Stimulated activated CD8-positive, alpha-beta memory T cell treated with anti-CD3 and anti-CD28 coated beads, Interleukin-7, amount 100 ng/mL, for 1 hour (primary cell): Measurements from ENCODE around the gene MED17.

Experiments used
- DNase-seq, 2 donors: peaks; one replicate each; pipeline ENCODE4 v3.0.0-alpha.2; 2020; ENCODE audit warnings: low read depth in 2 of 2

MED17 gene

GRCh38 chr11:93817426-93818348 is 33.6 kb downstream of the MED17 start:
- no peak for DNase-seq

DNA sequence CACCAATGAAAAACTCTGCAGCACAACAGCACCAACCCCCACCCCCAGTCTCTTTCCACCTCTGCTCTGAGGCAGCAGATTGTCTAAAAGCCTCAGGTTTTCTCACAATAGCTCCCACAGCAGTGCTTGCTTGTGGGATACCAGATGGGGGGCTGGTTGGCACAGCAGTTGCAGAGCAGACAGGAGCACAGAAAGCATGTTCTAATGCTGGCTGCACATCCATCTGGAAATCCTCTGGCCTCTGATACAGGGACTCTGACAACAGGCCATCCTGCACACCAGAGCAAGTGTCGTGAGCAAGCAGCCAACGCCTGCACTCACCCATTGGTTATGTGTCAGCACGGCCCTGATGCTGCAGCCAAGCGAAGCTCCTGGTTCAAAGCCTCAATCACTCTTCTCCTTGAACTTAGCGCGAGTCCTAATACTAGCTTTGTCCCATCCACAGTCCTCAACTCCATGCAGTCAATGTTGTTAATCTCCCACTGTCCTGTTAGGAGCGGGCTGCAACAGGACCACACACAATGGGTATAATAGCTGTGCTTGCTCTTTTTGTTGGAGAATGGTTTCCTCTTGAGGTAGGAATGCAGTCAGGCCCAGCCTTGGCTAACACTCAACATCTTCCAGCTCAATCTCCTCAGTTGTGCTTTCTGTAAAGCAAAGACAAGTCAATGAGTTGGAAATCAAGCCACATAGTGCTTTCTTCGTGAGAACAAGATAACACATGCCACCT is 36.0 kb downstream of the MED17 start:
- DNase-seq: no peak

DNA sequence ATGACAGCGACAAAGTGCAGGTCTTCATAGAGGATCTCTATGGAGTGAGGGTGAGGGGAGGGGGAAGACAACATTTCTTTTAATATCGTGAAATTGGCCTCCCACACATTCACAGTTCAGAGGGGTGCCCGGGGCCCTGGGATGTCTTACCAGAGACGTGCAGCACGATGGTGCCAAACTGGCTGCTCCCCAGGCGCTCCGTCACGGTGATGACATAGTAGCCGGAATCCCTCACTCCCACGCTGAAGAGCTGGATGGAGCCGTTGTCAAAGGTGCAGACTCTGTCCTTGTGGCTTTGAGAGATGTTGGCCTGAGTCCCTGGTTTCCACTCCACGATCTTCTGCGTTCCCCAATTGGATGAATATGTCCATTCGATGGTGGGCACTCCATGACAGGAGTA is 36.8 kb downstream of the MED17 start:
- DNase-seq: no peak

GRCh38 chr11:93821617-93822016 is 37.5 kb downstream of the MED17 start:
- DNase-seq: no peak

DNA sequence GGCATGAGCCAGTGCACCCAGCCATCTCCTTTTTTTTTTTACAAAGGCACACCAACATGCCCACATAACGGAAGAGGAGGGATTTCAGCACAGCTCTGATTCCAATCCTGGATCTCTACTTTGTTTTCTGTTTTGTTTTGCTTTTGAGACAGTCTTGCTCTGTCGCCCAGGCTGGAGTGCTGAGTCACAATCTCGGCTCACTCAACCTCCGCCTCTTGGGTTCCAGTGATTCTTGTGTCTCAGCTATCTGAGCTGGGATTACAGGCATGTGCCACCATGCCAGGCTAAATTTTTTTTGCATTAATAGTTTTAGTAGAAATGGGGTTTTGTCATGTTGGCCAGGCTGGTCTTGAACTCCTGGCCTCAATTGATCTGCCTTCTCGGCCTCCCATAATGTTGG is 38.3 kb downstream of the MED17 start:
- DNase-seq: no peak

DNA sequence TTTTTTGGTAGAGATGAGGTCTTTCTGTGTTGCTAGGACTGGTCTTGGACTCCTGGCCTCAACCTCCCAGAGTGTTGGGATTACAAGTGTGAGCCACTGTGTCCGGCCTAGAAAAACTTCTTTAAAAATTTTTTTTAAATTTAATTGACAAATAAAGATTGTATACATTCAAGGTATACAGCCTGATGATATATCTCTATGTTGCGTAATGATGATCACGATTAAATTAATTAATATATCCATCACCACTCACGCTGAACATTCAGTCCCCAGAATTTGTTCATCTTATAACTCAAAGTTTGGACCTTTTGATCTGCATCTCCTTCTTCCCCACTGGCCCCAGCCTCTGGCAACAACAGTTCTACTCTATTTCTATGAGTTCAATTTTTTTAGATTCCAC is 39.1 kb downstream of the MED17 start:
- DNase-seq: no peak

GRCh38 chr11:93827363-93827762 is 43.3 kb downstream of the MED17 start:
- no peak for DNase-seq

GRCh38 chr11:93829598-93829997 is 45.5 kb downstream of the MED17 start:
- DNase-seq: no peak

- no peak for DNase-seq
Observed at GRCh38 chr11:93831343-93832127, 47.5 kb downstream of the MED17 start.

DNA sequence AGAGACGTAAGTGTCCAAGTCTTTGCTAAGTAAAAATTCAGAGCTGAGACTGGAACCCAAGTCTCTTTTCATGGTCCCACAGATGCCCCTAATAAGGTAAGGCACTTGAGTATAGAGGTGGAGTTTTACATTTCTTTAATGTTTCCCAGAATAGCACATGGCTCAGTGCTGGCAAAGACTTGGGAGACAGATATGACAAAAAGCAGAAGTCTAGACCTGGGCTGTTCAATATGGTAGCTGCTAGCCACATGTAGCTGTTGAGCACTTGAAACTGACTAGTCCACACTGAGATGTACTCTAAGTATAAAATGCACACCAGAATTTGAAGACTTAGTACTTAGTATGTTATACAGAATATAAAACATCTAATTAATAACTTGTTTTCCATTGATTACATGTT is 48.7 kb downstream of the MED17 start:
- no peak for DNase-seq

DNA sequence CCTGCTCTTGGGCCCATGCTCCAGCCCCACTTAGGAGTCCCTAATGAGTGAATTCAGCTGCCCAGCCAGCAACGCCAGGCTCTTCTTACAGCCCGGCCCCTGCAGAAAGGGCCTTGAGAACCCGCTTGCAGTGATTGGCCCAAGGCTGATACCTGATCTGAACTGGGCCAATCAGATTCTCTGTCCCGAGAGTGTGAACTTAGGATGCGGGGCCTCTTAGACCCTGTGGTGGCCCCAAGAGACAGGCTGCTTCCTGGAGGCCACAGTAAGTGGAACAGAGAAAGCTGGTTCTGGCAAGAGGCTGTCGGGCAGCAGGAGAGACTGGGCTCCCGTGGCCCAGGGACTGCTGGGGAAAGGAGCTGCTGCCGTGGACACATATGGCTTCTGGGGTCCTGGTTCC is 54.9 kb downstream of the MED17 start:
- DNase-seq: no peak

DNA sequence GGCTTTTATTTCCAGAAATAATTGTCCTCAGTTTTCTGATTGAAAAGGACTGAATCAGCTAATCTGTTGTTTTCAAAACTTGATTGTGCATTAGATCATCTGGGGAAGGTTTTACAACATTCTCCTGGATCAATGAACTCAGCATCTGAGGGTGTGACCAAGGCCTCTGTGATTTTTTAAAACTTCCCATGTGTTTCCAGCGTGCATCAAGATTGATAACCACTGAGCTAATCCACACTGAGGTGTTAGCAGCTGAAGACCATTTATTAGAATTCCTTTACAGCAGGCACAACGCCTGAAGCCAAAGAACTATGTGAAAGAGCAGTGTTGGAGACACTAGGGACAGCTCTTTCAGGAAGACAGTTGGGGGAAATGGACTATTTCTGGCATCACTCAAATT is 56.1 kb downstream of the MED17 start:
- DNase-seq: no peak

- DNase-seq: no peak
Observed at GRCh38 chr11:93840981-93841380, 56.9 kb downstream of the MED17 start.

DNA sequence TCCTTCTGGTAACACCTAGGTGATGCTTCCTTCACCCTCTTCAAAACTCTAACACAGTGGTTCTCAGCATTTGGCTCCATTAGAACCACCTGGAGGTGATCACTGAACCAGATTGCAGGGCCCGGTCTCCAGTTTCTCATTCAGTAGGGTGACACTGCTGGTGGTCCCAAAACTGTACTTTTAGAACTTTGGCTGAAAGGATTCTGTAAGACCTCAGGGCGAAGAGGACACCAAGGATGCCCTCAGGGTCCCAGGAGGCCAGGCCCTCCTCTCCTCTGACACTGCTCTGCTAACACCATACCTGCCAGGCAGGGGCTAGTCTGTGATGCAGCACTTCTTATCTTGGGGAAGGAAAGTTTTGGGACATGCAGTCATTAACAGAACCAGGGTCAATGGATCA is 57.4 kb downstream of the MED17 start:
- no peak for DNase-seq

- no peak for DNase-seq
Observed at GRCh38 chr11:93842034-93842433, 58.0 kb downstream of the MED17 start.

GRCh38 chr11:93842461-93842860 is 58.4 kb downstream of the MED17 start:
- DNase-seq: no peak

DNA sequence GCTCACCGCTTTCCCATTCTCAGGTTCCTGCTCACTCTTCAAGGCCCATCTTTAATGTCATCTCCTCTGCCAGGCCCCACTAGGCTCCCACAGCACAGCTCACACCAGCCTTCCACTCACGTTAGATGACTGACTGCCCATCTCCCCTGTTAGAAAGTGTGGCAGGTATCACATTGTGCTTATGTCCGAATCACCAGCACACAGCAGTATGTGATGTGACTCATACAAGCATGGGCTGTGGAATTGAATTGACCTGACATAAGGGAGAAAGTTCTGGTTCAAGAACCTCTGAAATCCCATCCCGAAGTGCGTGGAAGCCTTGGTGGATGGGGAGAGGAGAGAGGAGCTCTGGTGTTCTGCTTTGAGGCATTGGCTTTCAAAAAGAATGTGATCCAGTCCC is 59.8 kb downstream of the MED17 start:
- DNase-seq: no peak

- no peak for DNase-seq
Observed at GRCh38 chr11:93844568-93844967, 60.5 kb downstream of the MED17 start.

GRCh38 chr11:93845181-93846092 is 61.4 kb downstream of the MED17 start:
- DNase-seq: no peak

DNA sequence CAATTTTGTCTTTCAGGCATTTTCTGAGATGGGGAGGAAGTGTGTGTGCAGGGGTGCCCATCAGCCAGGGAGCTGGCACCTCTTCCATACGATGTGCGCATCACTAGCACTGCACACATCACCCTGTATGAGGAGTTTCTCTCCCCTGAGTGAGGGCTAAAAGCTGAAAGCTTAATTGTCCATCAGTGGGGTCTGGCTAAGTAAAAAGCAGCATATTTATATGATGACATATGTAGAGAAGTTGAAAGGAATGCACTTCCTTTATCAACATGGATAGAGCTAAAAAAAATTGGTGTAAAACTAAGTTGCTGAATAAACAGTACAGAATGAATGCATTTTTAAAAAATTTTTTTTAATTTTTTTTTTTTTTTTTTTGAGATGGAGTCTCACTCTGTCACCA is 62.3 kb downstream of the MED17 start:
- DNase-seq: no peak

- no peak for DNase-seq
Observed at GRCh38 chr11:93849201-93849600, 65.1 kb downstream of the MED17 start.
